Measurements from ENCODE around the gene SLC25A44. TPM values are rescaled to one million over a fixed set of nuclear protein-coding genes. Genes with fewer than 3 reads are reported as not detected.
A peak's percentile ranks its signal among the peaks of the same experiment; 100 is the strongest.

SLC25A44 gene
- total RNA-seq, 4 donors from 2014 or later = 9.2 to 19.5 (median 18.5) TPM

GRCh38 chr1:156217871-156218270 lies 24.0 kb downstream of the SLC25A44 start:
- H3K36me3 ChIP-seq = peaks cover 0 to 21% of the 10 kb centered on the region in 2 donors
- peak overlapping the region; percentile 1 to 66 (median 16) for H3K27ac ChIP-seq
- DNase-seq (no peak), ATAC-seq (no peak)
- no peaks in the 10 kb centered on the region for H3K9me3 ChIP-seq
- no peak overlapping the region for H3K4me3 ChIP-seq
- in situ Hi-C loops (cut with MboI; ENCODE audit: low sequenced_read_pairs in 4 of 4) = no loop called here
- peaks cover 18 to 19% of the 10 kb centered on the region in 2 donors for H3K4me1 ChIP-seq
- no peaks in the 10 kb centered on the region for H3K27me3 ChIP-seq
- intact Hi-C loops (cut with DNase I; ENCODE audit: low total_unique reads) = no loop called here
- TF ChIP-seq CTCF (IDR thresholded peaks at IDR 0.05 in 4 of 5, conservative IDR thresholded peaks at IDR 0.05 in 1 of 5) = no peak
- no peak for TF ChIP-seq POLR2A (IDR thresholded peaks at IDR 0.05)

- in situ Hi-C loops (cut with MboI; ENCODE audit: low sequenced_read_pairs in 4 of 4) (loop anchor here (5.0 kb wide), 2 partner anchors 73 to 128 kb away; no protein-coding TSS in a partner anchor), intact Hi-C loops (cut with DNase I; ENCODE audit: low total_unique reads) (no loop called here)
- Histone ChIP-seq H3K4me3 (no peak overlapping the region), H3K36me3 (peaks cover 0 to 36% of the 10 kb centered on the region in 2 donors), H3K27me3 (no peaks in the 10 kb centered on the region), H3K4me1 (peaks cover 0 to 11% of the 10 kb centered on the region in 2 donors), H3K27ac (no peak overlapping the region), H3K9me3 (no peaks in the 10 kb centered on the region)
- no peak for ATAC-seq
- DNase-seq = no peak
- TF ChIP-seq POLR2A (IDR thresholded peaks at IDR 0.05) = no peak
- no peak for TF ChIP-seq CTCF (IDR thresholded peaks at IDR 0.05 in 4 of 5, conservative IDR thresholded peaks at IDR 0.05 in 1 of 5)
Measured at GRCh38 chr1:156220226-156220625, 26.3 kb downstream of the SLC25A44 start.

DNA sequence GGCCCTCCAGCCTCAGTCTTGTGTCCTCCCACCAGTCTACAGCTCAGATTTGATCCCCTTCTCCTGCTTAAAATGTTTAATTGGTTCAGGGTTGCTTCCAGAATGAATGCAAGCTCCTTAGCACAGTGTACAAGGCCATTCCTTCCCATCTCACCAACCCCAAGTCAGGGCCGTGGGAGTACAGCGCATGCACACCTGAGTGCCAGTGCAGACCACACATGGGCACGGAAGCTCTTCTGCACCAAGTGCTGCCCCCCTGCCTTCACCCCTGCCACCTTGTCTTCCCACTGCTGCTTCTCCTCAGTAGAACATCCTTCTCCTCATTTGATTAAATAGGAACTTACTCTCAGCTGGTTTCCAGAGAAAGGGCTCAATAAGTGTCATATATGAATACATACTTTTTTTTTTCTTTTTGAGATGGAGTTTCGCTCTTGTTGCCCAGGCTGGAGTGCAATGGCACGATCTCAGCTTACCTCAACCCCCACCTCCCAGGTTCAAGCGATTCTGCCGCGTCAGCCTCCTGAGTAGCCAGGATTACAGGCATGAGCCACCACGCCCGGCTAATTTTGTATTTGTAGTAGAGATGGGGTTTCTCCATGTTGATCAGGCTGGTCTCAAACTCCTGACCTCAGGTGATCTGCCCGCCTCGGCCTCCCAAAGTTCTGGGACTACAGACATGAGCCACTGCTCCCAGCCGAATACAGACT lies 28.2 kb downstream of the SLC25A44 start:
- TF ChIP-seq POLR2A (IDR thresholded peaks at IDR 0.05) (no peak), CTCF (IDR thresholded peaks at IDR 0.05 in 4 of 5, conservative IDR thresholded peaks at IDR 0.05 in 1 of 5) (no peak)
- in situ Hi-C loops (cut with MboI; ENCODE audit: low sequenced_read_pairs in 4 of 4) (loop anchor here (5.0 kb wide), 2 partner anchors 75 to 130 kb away; no protein-coding TSS in a partner anchor), intact Hi-C loops (cut with DNase I; ENCODE audit: low total_unique reads) (no loop called here)
- H3K4me1 ChIP-seq = peaks cover 5 to 11% of the 10 kb centered on the region in 2 donors
- ATAC-seq = no peak
- no peak for DNase-seq
- peaks cover 0 to 36% of the 10 kb centered on the region in 2 donors for H3K36me3 ChIP-seq
- no peaks in the 10 kb centered on the region for H3K27me3 ChIP-seq
- peak overlapping the region in 2 of 4 donors; percentile 23 to 28 for H3K27ac ChIP-seq
- H3K4me3 ChIP-seq = no peak overlapping the region
- H3K9me3 ChIP-seq = no peaks in the 10 kb centered on the region

GRCh38 chr1:156225677-156226014 lies 31.7 kb downstream of the SLC25A44 start:
- peaks cover 0 to 40% of the 10 kb centered on the region in 2 donors for H3K36me3 ChIP-seq
- H3K27ac ChIP-seq = peak overlapping the region in 2 of 4 donors; percentile 5 to 18

More at GRCh38 chr1:156225677-156226014, 31.7 kb downstream of the SLC25A44 start:
- in situ Hi-C loops (cut with MboI; ENCODE audit: low sequenced_read_pairs in 4 of 4) = loop anchor here in 3 of 4 donors (5.0 kb wide), 2 partner anchors 78 to 138 kb away; no protein-coding TSS in a partner anchor
- Histone ChIP-seq H3K9me3 (no peaks in the 10 kb centered on the region), H3K4me3 (no peak overlapping the region), H3K4me1 (peaks cover 0 to 5% of the 10 kb centered on the region in 2 donors), H3K27me3 (no peaks in the 10 kb centered on the region)
- intact Hi-C loops (cut with DNase I; ENCODE audit: low total_unique reads) = loop anchor here (1.0 to 2.0 kb wide), 3 partner anchors 79 to 135 kb away; no protein-coding TSS in a partner anchor
- DNase-seq = no peak
- TF ChIP-seq CTCF (IDR thresholded peaks at IDR 0.05 in 4 of 5, conservative IDR thresholded peaks at IDR 0.05 in 1 of 5) = peak in 2 of 5 experiments; percentile 5 to 8
- TF ChIP-seq POLR2A (IDR thresholded peaks at IDR 0.05) = no peak
- ATAC-seq = no peak

Data from gastrocnemius medialis (tissue), 4 donors.